ENCODE measurements around the gene NAT16.
"Not testable (repeated sequence)": the region's sequence is repeated elsewhere in the genome, so short reads cannot be mapped to it uniquely, and the experiment has no call there.

Gene NAT16

GRCh38 chr7:101121991-101122932 lies 57.8 kb downstream of the NAT16 start:
- Histone ChIP-seq H3K36me3 (ENCODE audit: insufficient read depth, low read length) (no peaks in the 10 kb centered on the region), H3K27ac (ENCODE audit: low read depth, low read length) (peak overlapping the region; percentile 84), H3K9me3 (ENCODE audit: insufficient read depth, low read depth, low read length) (no peaks in the 10 kb centered on the region), H3K27me3 (ENCODE audit: insufficient read depth, low read length) (no peaks in the 10 kb centered on the region), H3K4me1 (ENCODE audit: insufficient read depth, low read length) (peaks cover 26% of the 10 kb centered on the region), H3K4me3 (ENCODE audit: low read length) (no peak overlapping the region), H3K9ac (ENCODE audit: low read depth, low read length) (peak overlapping the region; percentile 25; the same call in 1 of the 2 replicates)
- WGBS, result 43% methylated on average over 17 of the region's 17 CpGs

DNA sequence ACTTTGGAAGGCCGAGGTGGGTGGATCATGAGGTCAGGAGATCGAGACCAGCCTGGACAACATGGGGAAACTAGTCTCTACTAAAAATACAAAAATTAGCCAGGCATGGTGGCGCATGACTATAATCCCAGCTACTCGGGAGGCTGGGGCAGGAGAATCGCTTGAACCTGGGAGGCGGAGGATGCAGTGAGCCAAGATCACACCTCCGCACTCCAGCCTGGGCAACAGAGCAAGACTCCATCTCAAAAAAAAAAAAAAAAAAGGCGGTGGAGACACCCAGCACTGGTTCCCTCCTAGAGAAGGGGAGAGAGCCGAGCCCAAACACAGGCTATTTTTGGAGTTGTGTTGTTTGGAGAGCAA lies 58.5 kb downstream of the NAT16 start:
- WGBS, result 88% methylated on average over 8 of the region's 9 CpGs
- not testable (repeated sequence) for H3K9ac ChIP-seq (ENCODE audit: low read depth, low read length); H3K4me3 ChIP-seq (ENCODE audit: low read length)

More for the DNA sequence above, 58.5 kb downstream of the NAT16 start:
- Histone ChIP-seq H3K4me1 (ENCODE audit: insufficient read depth, low read length) (peaks cover 20% of the 10 kb centered on the region), H3K27ac (ENCODE audit: low read depth, low read length) (peak overlapping the region; percentile 84)
- H3K36me3 ChIP-seq (ENCODE audit: insufficient read depth, low read length); H3K9me3 ChIP-seq (ENCODE audit: insufficient read depth, low read depth, low read length); H3K27me3 ChIP-seq (ENCODE audit: insufficient read depth, low read length): not testable (repeated sequence)
